Upper lobe of left lung (tissue), 4 donors: ENCODE results near the gene PON3.

ENCODE experiments used
- CTCF ChIP-seq, 6 experiments: fragments of 450-650 bp in 4 of 6; fragments of 200-600 bp in 2 of 6; sonication (generic) in 2 of 6; IDR thresholded peaks; one replicate each; pipeline ENCODE4 v1.5.1; 2016 to 2019; ENCODE audit warnings: antibody characterized with exemption in 6 of 6
- POLR2AphosphoS5 ChIP-seq, 2 donors: sonication (generic); formaldehyde crosslinking; IDR thresholded peaks; one replicate each; pipeline ENCODE4 v1.5.1; 2017; ENCODE audit warnings: antibody characterized with exemption in 2 of 2

GRCh38 chr7:95312561-95312960 is 83.6 kb downstream of the PON3 start:
- TF ChIP-seq CTCF (IDR thresholded peaks at IDR 0.05) (no peak), POLR2AphosphoS5 (IDR thresholded peaks at IDR 0.05) (no peak)
